HepG2 (cell line): ENCODE results near the gene SNX30. TPM values are rescaled to one million over a fixed set of nuclear protein-coding genes. Genes with fewer than 3 reads are reported as not detected.

Experiments
- ARID4A ChIP-seq: sonication (generic); formaldehyde crosslinking; IDR thresholded peaks from 2 replicates; pipeline ENCODE4 v1.5.0; 2020; ENCODE audit warnings: mild to moderate bottlenecking, missing genetic modification reagents, borderline replicate concordance
- CEBPG ChIP-seq: IDR thresholded peaks from 2 replicates; pipeline ENCODE4 v1.6.1; 2016
- FOXC1 ChIP-seq: sonication (generic); formaldehyde crosslinking; IDR thresholded peaks from 2 replicates; pipeline ENCODE4 v1.8.0; 2022; ENCODE audit warnings: mild to moderate bottlenecking, missing genetic modification reagents, borderline replicate concordance
- GATAD1 ChIP-seq: IDR thresholded peaks from 2 replicates; pipeline ENCODE4 v1.6.1; 2016; ENCODE audit warnings: missing genetic modification reagents, missing compliant biosample characterization
- KDM5B ChIP-seq: sonication (generic); formaldehyde crosslinking; IDR thresholded peaks from 2 replicates; pipeline ENCODE4 v1.4.0; 2020; ENCODE audit warnings: missing genetic modification reagents, mild to moderate bottlenecking, borderline replicate concordance
- MED1 ChIP-seq: sonication (generic); formaldehyde crosslinking; IDR thresholded peaks from 2 replicates; pipeline ENCODE4 v1.4.0; 2020; ENCODE audit warnings: missing genetic modification reagents
- MXD4 ChIP-seq: IDR thresholded peaks from 2 replicates; pipeline ENCODE4 v1.6.1; 2016; ENCODE audit warnings: mild to moderate bottlenecking, missing biosample characterization, missing genetic modification reagents
- NKX3-1 ChIP-seq: sonication (generic); formaldehyde crosslinking; IDR thresholded peaks from 2 replicates; pipeline ENCODE4 v1.5.0; 2020; ENCODE audit warnings: missing genetic modification reagents
- PTBP1 ChIP-seq: fragments of 200-400 bp; formaldehyde crosslinking; IDR thresholded peaks from 2 replicates; pipeline ENCODE4 v1.6.1; 2018; ENCODE audit warnings: low read length, low read depth; ENCODE audit not compliant: poor library complexity, severe bottlenecking
- RFXANK ChIP-seq: IDR thresholded peaks from 2 replicates; pipeline ENCODE4 v1.6.1; 2016
- RXRB ChIP-seq: IDR thresholded peaks from 2 replicates; pipeline ENCODE4 v1.6.1; 2016; ENCODE audit warnings: borderline replicate concordance, missing genetic modification reagents, missing compliant biosample characterization
- SMC3 ChIP-seq: IDR thresholded peaks from 2 replicates; pipeline ENCODE4 v1.6.1; 2011; ENCODE audit warnings: low read length, improper control_type of control experiment
- SP2 ChIP-seq: sonication (generic); formaldehyde crosslinking; IDR thresholded peaks from 2 replicates; pipeline ENCODE4 v1.5.1; 2020; ENCODE audit warnings: mild to moderate bottlenecking, missing genetic modification reagents
- SPEN ChIP-seq: sonication (generic); formaldehyde crosslinking; IDR thresholded peaks from 2 replicates; pipeline ENCODE4 v1.5.1; 2020; ENCODE audit warnings: low read depth, mild to moderate bottlenecking, missing genetic modification reagents
- TFDP2 ChIP-seq: sonication (generic); formaldehyde crosslinking; IDR thresholded peaks from 2 replicates; pipeline ENCODE4 v1.4.0; 2020; ENCODE audit warnings: missing genetic modification reagents
- ZBTB25 ChIP-seq: IDR thresholded peaks from 2 replicates; pipeline ENCODE4 v1.6.1; 2018; ENCODE audit warnings: missing genetic modification reagents
- ZBTB38 ChIP-seq: sonication (generic); formaldehyde crosslinking; IDR thresholded peaks from 2 replicates; pipeline ENCODE4 v1.5.1; 2020; ENCODE audit warnings: mild to moderate bottlenecking, missing genetic modification reagents
- ZBTB46 ChIP-seq: sonication (generic); formaldehyde crosslinking; IDR thresholded peaks from 2 replicates; pipeline ENCODE4 v1.4.0; 2020; ENCODE audit warnings: mild to moderate bottlenecking, missing genetic modification reagents, borderline replicate concordance
- ZFY ChIP-seq: sonication (generic); formaldehyde crosslinking; IDR thresholded peaks from 2 replicates; pipeline ENCODE4 v1.4.0; 2020; ENCODE audit warnings: missing genetic modification reagents
- ZNF230 ChIP-seq: sonication (generic); formaldehyde crosslinking; IDR thresholded peaks from 2 replicates; pipeline ENCODE4 v1.4.0; 2020; ENCODE audit warnings: mild to moderate bottlenecking, missing genetic modification reagents
- ZNF563 ChIP-seq: sonication (generic); formaldehyde crosslinking; IDR thresholded peaks from 2 replicates; pipeline ENCODE4 v1.8.0; 2022; ENCODE audit warnings: mild to moderate bottlenecking, moderate library complexity, missing genetic modification reagents
- ZNF749 ChIP-seq: sonication (generic); formaldehyde crosslinking; IDR thresholded peaks from 2 replicates; pipeline ENCODE4 v1.8.0; 2022; ENCODE audit warnings: mild to moderate bottlenecking, missing genetic modification reagents, moderate library complexity, borderline replicate concordance
- ZNF761 ChIP-seq: sonication (generic); formaldehyde crosslinking; conservative IDR thresholded peaks from 2 replicates; pipeline ENCODE4 v1.4.0; 2020; ENCODE audit warnings: mild to moderate bottlenecking, missing genetic modification reagents
- polyA plus RNA-seq, 8 experiments: library from polyadenylated mRNA; depleted of rRNA in 3 of 8; stranded (reverse) in 7 of 8; unstranded in 1 of 8; fragments of >200 nt; fragmentation: Illumina TruSeq in 4 of 8; extraction: Trizol in 4 of 8; gene quantifications; 2 replicates each; pipeline versions ENCODE4 v1.2.1 to v1.2.3, GENCODE V29; 2011 to 2016; ENCODE audit warnings: low read depth in 4 of 8, missing spikeins in 1 of 8, mixed read lengths in 1 of 8; ENCODE audit not compliant: insufficient read depth in 1 of 8
- total RNA-seq, 5 experiments: library from RNA; depleted of rRNA; stranded (reverse); fragments of >200 nt; fragmentation: Illumina TruSeq; extraction: Trizol; gene quantifications; 2 replicates each; pipeline ENCODE4 v1.2.3, GENCODE V29; 2016; ENCODE audit warnings: low read depth in 1 of 5

Gene SNX30
- total and polyA plus RNA-seq, 2 of the 13 experiments (the other 11 are each of a cell fraction or from before 2014, with no cell fraction given), result 4.4 to 12.4 TPM

- TF ChIP-seq ARID4A (peak; percentile 97), CEBPG (CRISPR knock-in tag) (peak; percentile 35; the same call in 1 of the 2 replicates), ZNF230 (CRISPR knock-in tag) (0 out of 2 replicates have a peak, but pooled peaks have one; percentile 26), ZBTB25 (CRISPR knock-in tag) (0 out of 2 replicates have a peak, but pooled peaks have one; percentile 34), FOXC1 (CRISPR knock-in tag) (peak; percentile 75; the same call in 1 of the 2 replicates), RXRB (CRISPR knock-in tag) (no peak), SP2 (CRISPR knock-in tag) (peak; percentile 94), ZNF761 (CRISPR knock-in tag) (0 out of 2 replicates have a peak, but pooled peaks have one; percentile 24), ZNF563 (peak; percentile 33; the same call in 1 of the 2 replicates), ZBTB46 (CRISPR knock-in tag) (no peak), KDM5B (CRISPR knock-in tag) (peak; percentile 76; the same call in 1 of the 2 replicates), RFXANK (CRISPR knock-in tag) (no peak), ZBTB38 (CRISPR knock-in tag) (peak; percentile 61), SPEN (CRISPR knock-in tag) (peak; percentile 58), ZNF749 (CRISPR knock-in tag) (0 out of 2 replicates have a peak, but pooled peaks have one; percentile 53), MXD4 (CRISPR knock-in tag) (peak; percentile 71; the same call in 1 of the 2 replicates), GATAD1 (CRISPR knock-in tag) (peak; percentile 94), MED1 (CRISPR knock-in tag) (peak; percentile 40; the same call in 1 of the 2 replicates), TFDP2 (peak; percentile 93), NKX3-1 (no peak), ZFY (CRISPR knock-in tag) (peak; percentile 64; the same call in 1 of the 2 replicates), SMC3 (peak; percentile 9; the same call in 1 of the 2 replicates), PTBP1 (peak; percentile 63)
Observed at GRCh38 chr9:112717661-112718331, 32.8 kb upstream of the SNX30 start, which contains the start of gene INIP (continued).
